Measurements from ENCODE around the gene DDX42. TPM values are rescaled to one million over a fixed set of nuclear protein-coding genes. Genes with fewer than 3 reads are reported as not detected.

Gene DDX42
- total and polyA plus RNA-seq, 2 of the 13 experiments (the other 11 are each of a cell fraction or from before 2014, with no cell fraction given): 87.2 to 92.9 TPM

DNA sequence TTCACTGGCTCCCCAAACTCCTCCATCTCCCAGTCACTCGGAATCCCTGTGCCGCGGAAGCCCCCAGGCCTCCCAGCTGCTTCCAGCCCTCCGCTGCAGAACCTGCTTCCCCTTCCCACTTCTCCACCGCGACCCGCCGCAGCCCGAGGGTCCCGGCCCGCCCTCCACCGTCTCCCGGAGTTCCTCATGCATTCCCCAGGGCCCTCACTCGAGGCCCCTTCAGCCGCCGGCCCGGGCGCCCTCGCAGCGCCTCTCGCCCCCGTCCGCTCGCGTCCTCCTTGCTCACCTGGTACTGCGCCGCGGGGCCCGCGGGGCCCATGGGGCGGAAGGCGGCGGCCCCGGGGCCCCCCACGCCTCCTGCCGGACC lies 68.2 kb downstream of the DDX42 start (continued):
- TF ChIP-seq, protein P1, sequence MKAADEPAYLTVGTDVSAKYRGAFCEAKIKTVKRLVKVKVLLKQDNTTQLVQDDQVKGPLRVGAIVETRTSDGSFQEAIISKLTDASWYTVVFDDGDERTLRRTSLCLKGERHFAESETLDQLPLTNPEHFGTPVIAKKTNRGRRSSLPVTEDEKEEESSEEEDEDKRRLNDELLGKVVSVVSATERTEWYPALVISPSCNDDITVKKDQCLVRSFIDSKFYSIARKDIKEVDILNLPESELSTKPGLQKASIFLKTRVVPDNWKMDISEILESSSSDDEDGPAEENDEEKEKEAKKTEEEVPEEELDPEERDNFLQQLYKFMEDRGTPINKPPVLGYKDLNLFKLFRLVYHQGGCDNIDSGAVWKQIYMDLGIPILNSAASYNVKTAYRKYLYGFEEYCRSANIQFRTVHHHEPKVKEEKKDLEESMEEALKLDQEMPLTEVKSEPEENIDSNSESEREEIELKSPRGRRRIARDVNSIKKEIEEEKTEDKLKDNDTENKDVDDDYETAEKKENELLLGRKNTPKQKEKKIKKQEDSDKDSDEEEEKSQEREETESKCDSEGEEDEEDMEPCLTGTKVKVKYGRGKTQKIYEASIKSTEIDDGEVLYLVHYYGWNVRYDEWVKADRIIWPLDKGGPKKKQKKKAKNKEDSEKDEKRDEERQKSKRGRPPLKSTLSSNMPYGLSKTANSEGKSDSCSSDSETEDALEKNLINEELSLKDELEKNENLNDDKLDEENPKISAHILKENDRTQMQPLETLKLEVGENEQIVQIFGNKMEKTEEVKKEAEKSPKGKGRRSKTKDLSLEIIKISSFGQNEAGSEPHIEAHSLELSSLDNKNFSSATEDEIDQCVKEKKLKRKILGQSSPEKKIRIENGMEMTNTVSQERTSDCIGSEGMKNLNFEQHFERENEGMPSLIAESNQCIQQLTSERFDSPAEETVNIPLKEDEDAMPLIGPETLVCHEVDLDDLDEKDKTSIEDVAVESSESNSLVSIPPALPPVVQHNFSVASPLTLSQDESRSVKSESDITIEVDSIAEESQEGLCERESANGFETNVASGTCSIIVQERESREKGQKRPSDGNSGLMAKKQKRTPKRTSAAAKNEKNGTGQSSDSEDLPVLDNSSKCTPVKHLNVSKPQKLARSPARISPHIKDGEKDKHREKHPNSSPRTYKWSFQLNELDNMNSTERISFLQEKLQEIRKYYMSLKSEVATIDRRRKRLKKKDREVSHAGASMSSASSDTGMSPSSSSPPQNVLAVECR (CRISPR knock-in tag; IDR thresholded peaks at IDR 0.05; ENCODE audit: borderline replicate concordance): peak; percentile 3; the same call in 1 of the 2 replicates
- TF ChIP-seq ZFX (CRISPR knock-in tag; IDR thresholded peaks at IDR 0.05; ENCODE audit: low read depth) (peak; percentile 57), AGO2 (optimal IDR thresholded peaks at IDR 0.05; ENCODE audit: low read depth, low read length) (peak; percentile 32), ZNF20 (CRISPR knock-in tag; IDR thresholded peaks at IDR 0.05) (no peak), ARNT2 (CRISPR knock-in tag; IDR thresholded peaks at IDR 0.05; ENCODE audit: low read depth) (0 out of 2 replicates have a peak, but pooled peaks have one; percentile 0), ZNF879 (CRISPR knock-in tag; IDR thresholded peaks at IDR 0.05) (peak; percentile 24), ZC3H13 (CRISPR knock-in tag; IDR thresholded peaks at IDR 0.05) (0 out of 2 replicates have a peak, but pooled peaks have one; percentile 4), ZNF776 (CRISPR knock-in tag; IDR thresholded peaks at IDR 0.05) (no peak), CBX2 (IDR thresholded peaks at IDR 0.05; ENCODE audit: low read depth, low read length) (no peak), CBX2 (CRISPR knock-in tag; IDR thresholded peaks at IDR 0.05; ENCODE audit: low read depth) (no peak)
